Vagina (tissue), 2 donors: ENCODE results near the gene RAB11FIP4.

Experiments
- POLR2A ChIP-seq, 2 donors: fragments of 450-650 bp; IDR thresholded peaks; one replicate each; pipeline ENCODE4 v1.6.1; 2017; ENCODE audit warnings: antibody characterized with exemption in 2 of 2, mild to moderate bottlenecking in 2 of 2, moderate library complexity in 2 of 2
- TF ChIP-seq, protein P1 (sequence below), 3 experiments: fragments of 450-650 bp in 2 of 3; fragments of 200-600 bp in 1 of 3; sonication (generic) in 1 of 3; IDR thresholded peaks; one replicate each; pipeline ENCODE4 v1.5.1; 2017 to 2019; ENCODE audit warnings: antibody characterized with exemption in 3 of 3, mild to moderate bottlenecking in 2 of 3, moderate library complexity in 2 of 3

DNA sequence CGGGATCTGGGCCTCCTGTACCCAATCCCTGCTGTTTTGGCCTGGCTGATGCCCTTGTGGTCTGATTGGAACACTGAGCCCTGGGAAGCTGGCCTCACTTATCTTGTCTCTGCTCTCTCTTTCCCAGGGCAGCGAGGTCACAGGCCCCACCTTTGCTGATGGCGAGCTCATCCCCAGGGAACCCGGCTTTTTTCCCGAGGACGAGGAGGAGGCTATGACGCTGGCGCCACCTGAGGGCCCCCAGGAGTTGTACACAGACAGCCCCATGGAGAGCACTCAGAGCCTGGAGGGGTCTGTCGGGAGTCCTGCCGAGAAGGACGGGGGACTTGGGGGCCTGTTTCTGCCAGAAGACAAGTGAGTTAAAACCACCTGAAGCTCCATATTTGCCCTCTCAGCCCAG is 126.0 kb downstream of the RAB11FIP4 start:
- TF ChIP-seq, protein P1, sequence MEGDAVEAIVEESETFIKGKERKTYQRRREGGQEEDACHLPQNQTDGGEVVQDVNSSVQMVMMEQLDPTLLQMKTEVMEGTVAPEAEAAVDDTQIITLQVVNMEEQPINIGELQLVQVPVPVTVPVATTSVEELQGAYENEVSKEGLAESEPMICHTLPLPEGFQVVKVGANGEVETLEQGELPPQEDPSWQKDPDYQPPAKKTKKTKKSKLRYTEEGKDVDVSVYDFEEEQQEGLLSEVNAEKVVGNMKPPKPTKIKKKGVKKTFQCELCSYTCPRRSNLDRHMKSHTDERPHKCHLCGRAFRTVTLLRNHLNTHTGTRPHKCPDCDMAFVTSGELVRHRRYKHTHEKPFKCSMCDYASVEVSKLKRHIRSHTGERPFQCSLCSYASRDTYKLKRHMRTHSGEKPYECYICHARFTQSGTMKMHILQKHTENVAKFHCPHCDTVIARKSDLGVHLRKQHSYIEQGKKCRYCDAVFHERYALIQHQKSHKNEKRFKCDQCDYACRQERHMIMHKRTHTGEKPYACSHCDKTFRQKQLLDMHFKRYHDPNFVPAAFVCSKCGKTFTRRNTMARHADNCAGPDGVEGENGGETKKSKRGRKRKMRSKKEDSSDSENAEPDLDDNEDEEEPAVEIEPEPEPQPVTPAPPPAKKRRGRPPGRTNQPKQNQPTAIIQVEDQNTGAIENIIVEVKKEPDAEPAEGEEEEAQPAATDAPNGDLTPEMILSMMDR (IDR thresholded peaks at IDR 0.05), result no peak
- TF ChIP-seq POLR2A (IDR thresholded peaks at IDR 0.05), result no peak
